Stimulated activated CD4-positive, alpha-beta T cell treated with anti-CD3 and anti-CD28 coated beads, Interleukin-12 subunit alpha, Interleukin-12 subunit beta, amount 100 ng/mL, for 4 hours (primary cell): ENCODE results near the gene MEIS1.
"Not testable (repeated sequence)": the region's sequence is repeated elsewhere in the genome, so short reads cannot be mapped to it uniquely, and the experiment has no call there.

Source experiments
- DNase-seq: peaks from one replicate; pipeline ENCODE4 v3.0.0-alpha.2; 2020

Gene MEIS1

DNA sequence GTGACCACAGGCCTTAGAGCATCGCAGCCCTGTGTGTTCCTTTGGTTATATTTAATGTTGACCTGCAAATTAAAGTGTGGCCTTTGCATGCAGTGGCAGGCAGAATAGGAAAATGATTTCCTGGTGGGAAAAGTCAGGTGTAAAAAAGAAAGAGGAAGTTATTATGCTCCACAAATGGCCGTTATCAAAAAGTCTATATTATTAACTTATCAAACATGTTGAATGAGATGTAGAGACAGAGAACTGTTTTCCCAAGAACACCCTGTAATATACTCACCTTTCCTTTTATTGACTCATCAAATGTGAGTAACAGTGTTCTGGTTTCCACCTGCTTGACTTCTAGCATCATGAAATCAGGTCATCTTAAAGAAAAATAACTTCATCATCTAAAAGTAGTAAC is 35.3 kb downstream of the MEIS1 start:
- no peak for DNase-seq

- DNase-seq: no peak
Observed at GRCh38 chr2:66472225-66472843, 37.4 kb downstream of the MEIS1 start.

- DNase-seq: no peak
Observed at GRCh38 chr2:66477135-66477842, 42.4 kb downstream of the MEIS1 start.

DNA sequence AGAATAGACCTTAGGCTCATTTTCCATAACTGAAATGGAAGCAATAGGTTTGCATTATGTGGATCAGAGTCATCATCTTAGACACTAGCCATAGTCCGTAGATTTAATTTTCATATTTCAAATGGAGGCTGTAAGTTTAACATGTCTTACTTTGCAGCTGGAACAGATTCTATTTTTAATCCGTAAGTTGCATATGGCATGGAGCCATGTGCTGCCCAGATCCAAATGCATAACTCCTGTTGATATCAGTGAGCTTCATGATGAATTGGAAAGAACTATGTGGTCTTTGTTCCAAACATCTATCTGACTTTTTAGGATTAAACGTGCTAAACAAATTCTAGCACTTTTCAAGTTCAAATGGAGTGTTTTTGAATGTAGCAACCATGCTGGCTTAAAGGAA is 43.4 kb downstream of the MEIS1 start:
- DNase-seq: no peak

DNA sequence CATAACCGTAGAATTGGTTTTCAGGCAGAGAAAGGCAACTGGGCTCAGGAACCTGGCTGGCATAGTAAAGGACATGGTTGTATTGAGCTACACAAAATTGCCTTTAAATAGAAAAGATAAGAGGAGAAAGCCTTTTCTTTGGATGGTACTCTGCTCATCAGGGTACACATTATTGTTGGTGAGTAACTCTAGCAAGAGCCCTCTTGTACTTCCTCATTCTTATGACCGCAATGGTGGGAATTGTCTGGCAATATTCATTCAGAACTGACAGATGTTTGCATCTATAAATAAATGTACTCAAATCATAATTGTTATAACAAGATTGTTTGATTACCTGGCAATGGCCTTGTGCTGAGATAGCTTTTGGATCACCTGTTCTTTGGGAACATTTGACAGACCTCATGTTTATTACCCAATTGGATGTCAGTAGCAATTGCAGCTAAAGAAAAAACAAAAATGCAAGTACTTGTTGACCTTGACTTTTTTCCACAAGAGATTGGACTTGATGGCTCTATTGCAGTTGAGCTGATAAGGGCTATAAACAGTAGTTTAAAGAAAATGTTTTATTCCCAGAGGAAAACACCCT is 43.9 kb downstream of the MEIS1 start:
- DNase-seq: no peak

DNA sequence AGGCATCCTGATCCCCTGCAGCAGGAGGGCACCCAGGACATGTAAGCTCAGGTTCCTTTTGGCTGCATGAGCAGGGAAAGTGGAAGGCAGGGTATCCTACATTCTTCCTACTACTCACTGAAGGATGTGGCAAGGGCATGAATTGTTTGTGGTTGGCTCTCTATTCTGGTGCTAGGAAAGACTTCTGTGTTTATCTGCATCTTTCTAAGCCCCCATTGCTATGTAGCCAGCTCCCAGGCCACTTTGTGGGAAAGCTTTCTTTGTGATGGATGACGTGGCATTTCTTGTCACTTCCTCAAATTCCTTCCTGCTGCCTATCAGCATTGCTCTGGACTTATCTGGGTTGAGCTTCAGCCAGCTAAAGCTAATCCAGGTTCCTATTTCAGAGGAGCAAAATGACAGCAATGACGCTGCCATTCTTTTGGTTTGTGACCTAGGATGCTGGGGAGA is 46.2 kb downstream of the MEIS1 start:
- no peak for DNase-seq

DNA sequence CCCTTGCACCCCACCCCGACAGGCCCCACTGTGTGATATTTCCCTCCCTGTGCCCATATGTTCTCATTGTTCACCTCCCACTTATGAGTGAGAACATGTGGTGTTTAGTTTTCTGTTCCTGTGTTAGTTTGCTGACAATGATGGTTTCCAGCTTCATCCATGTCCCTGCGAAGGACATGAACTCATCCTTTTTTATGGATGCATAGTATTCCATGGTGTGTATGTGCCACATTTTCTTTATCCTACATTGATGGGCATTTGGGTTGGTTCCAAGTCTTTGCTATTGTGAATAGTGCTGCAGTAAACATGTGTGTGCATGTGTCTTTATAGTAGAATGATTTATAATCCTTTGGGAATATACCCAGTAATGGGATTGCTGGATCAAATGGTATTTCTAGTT is 50.3 kb downstream of the MEIS1 start:
- DNase-seq: not testable (repeated sequence)

GRCh38 chr2:66488946-66489345 is 54.0 kb downstream of the MEIS1 start:
- no peak for DNase-seq

DNA sequence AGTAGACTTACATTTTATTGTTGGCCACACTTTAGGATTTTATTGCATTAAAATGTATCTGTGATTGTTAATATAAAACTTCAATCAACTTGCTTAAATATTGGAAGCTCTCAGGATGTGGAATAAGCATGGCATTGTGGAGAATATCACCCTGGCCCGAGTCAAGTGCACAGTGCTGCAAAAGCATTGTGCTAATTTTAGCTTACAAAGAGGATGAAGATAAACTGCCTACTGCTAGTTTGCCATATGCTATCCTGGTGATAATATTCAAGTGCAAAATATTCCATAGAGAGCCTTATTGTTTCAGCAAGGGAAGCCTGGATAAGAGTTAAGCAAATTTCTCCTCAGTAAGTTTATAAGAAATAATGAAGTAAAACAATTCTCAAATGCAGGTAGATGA is 54.5 kb downstream of the MEIS1 start:
- no peak for DNase-seq

DNA sequence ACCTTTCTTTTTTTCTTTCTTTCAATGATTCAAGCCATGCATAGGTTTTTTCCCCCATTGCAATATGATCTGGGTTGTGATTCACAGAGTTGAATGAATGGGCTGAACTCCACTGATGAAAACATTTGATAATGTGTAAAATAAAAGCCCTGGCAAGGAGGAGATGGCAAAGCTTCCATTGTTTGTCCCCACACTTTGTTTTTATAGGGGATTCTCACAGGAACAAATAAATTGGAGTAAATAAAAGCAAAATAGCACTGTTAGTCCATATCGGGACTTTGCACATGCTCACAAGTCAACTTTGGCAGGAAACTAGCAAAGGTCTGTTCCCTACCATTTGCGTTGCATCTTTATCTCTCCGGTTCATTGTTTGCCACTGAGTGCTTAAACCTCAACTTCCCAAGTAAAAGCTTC is 55.7 kb downstream of the MEIS1 start:
- DNase-seq: no peak

DNA sequence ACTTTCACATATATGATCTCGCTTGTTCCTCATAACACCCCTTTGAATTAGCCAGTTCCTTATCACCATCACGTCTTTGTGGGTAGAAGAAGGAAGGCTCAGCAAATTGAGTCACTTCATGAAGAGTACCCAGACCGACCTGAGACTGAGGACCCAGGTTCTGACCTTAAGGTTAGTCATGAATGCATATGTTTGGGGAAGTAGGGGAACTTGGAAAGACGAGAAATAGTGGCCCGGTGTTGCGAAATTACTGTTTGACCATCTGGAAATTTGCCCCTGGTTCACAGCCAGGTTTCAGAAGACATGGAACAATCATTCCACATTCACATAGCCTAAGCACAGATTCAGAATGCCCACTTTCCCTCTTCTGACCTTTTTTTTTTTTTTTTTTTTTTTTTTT is 59.8 kb downstream of the MEIS1 start:
- DNase-seq: no peak

GRCh38 chr2:66495788-66496640 is 61.1 kb downstream of the MEIS1 start:
- DNase-seq: no peak

- no peak for DNase-seq
Observed at GRCh38 chr2:66496670-66497420, 61.9 kb downstream of the MEIS1 start.

DNA sequence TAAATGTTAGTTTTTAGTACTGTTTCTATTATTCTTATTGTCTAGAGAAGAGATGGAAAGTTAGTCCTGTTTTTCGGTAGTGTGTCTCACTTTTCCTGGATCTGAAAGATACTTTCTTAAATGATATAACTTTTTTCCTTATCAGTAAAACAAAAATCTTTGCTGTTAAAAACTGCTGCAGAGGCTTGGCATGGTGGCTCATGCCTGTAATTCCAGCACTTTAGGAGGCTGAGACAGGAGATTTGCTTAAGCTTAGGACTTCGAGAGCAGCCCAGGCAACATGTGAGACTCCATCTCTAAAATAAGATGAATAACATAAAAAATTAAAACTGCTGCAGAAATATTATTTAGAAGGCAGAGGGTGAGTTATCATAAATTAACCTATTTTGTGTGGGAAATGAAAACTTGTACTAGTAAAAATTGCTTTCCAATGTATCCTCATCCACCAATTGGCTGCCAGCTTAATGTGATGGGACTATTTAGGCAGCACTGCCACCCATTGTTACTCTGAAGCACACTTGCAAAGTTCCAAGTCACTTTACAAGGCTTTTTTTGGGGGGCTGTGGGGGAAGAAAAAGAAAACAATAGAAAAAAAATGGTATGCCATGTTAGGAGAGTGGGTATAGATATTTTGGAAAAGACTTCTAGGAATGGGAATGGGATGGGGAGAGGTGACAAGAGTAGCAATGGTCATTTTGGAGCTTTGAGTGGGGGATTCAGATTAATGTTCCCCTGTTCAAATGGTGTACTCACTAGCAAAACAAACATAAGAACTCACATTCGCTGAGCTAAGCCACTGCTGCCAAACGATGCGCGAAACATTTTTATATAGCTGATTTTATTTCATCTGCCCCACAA is 62.7 kb downstream of the MEIS1 start:
- no peak for DNase-seq

GRCh38 chr2:66498289-66498975 is 63.5 kb downstream of the MEIS1 start:
- DNase-seq: no peak

DNA sequence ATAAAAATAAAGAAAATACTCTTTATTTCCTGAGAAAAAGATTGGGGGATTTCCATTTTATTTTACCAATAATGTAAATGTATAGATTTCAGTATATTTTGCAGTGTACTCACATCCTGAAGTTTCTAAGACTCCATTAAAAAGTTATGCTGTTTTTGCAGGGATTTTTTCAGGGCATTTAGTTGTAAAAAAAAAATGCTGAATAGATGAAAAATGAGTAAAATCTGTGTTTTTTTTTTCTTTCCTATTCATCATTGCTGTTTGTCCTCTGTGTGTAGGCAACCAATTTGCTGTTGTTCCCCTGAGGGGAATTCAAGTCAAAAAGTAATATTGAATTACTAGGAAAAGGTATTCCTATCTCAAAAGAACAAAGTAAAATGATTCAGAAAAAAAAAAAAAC is 66.3 kb downstream of the MEIS1 start:
- DNase-seq: no peak

- no peak for DNase-seq
Observed at GRCh38 chr2:66506265-66506664, 71.3 kb downstream of the MEIS1 start.

- no peak for DNase-seq
Observed at GRCh38 chr2:66507673-66508201, 72.8 kb downstream of the MEIS1 start.

- no peak for DNase-seq
Observed at GRCh38 chr2:66508484-66509071, 73.7 kb downstream of the MEIS1 start.

GRCh38 chr2:66509326-66509811 is 74.4 kb downstream of the MEIS1 start:
- no peak for DNase-seq
